HepG2 (cell line): Measurements from ENCODE around the gene DNASE2B. TPM values are rescaled to one million over a fixed set of nuclear protein-coding genes. Genes with fewer than 3 reads are reported as not detected.

Experiments
- ATAC-seq: fragments of 200-7000 bp; cut with Tn5 transposase; 3 replicates; pipeline ENCODE4 v1.9.1; 2020; ENCODE audit warnings: mild to moderate bottlenecking, moderate library complexity
- BruUV-seq: library from RNA; stranded (reverse); fragments of 400-500 nt; replicated peaks from 2 replicates; lab custom pipeline; 2021; lab: Mats Ljungman, UMichigan
- CTCF ChIA-PET: fragments of 300-600 bp; formaldehyde crosslinking; extraction: SDS; loops from one replicate; lab custom pipeline; 2021; ENCODE audit warnings: low total read pairs, inconsistent platforms, low intra/inter-chr PET ratio; lab: Yijun Ruan, JAX
- POLR2A ChIA-PET: fragments of 350-600 bp; sonication (Branson Sonifier 250); formaldehyde crosslinking; loops from one replicate; lab custom pipeline; 2020; ENCODE audit warnings: antibody characterized with exemption, inconsistent platforms; lab: Yijun Ruan, JAX
- DNase-seq: peaks from one replicate; pipeline ENCODE4 v3.0.0-alpha.2; 2015; ENCODE audit warnings: low spot score
- FAIRE-seq: peaks from 3 replicates; lab custom pipeline; 2011; peaks lifted over from hg19 to GRCh38; lab: Jason Lieb, UNC
- H2AFZ ChIP-seq: one replicate; pipeline ENCODE4 v1.6.1; 2011; ENCODE audit warnings: low read length, inconsistent platforms
- H3K27ac ChIP-seq: fragments of 300-600 bp; 3 replicates; pipeline ENCODE4 v1.8.0; 2011; ENCODE audit warnings: mixed run types, mild to moderate bottlenecking, mixed read lengths, low read length, inconsistent platforms; ENCODE audit not compliant: insufficient read depth; ENCODE audit errors: extremely low read length
- H3K27me3 ChIP-seq, 2 experiments: fragments of 200-600 bp in 1 of 2; 2 replicates in 1 of 2; 3 replicates in 1 of 2; pipeline versions ENCODE4 v1.6.0 to v1.8.0; 2011; ENCODE audit warnings: low read length in 2 of 2, mild to moderate bottlenecking in 2 of 2, moderate library complexity in 2 of 2, inconsistent platforms in 1 of 2; ENCODE audit not compliant: insufficient read depth in 2 of 2, control insufficient read depth in 1 of 2
- H3K36me3 ChIP-seq, 2 experiments: fragments of 200-600 bp in 1 of 2; replicated peaks in 1 of 2; 2 replicates in 1 of 2; 3 replicates in 1 of 2; pipeline versions ENCODE4 v1.5.1 to v1.8.0; 2011; ENCODE audit warnings: low read length in 2 of 2, inconsistent platforms in 1 of 2; ENCODE audit not compliant: insufficient read depth in 2 of 2, control insufficient read depth in 1 of 2
- H3K4me1 ChIP-seq: 2 replicates; pipeline ENCODE4 v1.5.1; 2012; ENCODE audit warnings: low read length, inconsistent platforms; ENCODE audit not compliant: insufficient read depth
- H3K4me2 ChIP-seq: 2 replicates; pipeline ENCODE4 v1.6.0; 2011; ENCODE audit warnings: low read depth, low read length, inconsistent platforms
- H3K4me3 ChIP-seq, 3 experiments: fragments of 200-600 bp in 1 of 3; sonication (generic), shearing (Covaris generic) in 1 of 3; replicated peaks in 1 of 3; 2 replicates each; pipeline ENCODE4 v1.5.1; 2011 to 2016; ENCODE audit warnings: low read length in 3 of 3, inconsistent platforms in 2 of 3, low read depth in 2 of 3, mild to moderate bottlenecking in 2 of 3, control low read depth in 1 of 3, mixed read lengths in 1 of 3; ENCODE audit not compliant: insufficient read depth in 1 of 3
- H3K79me2 ChIP-seq: one replicate; pipeline ENCODE4 v1.6.1; 2011; ENCODE audit warnings: low read length, inconsistent platforms; ENCODE audit not compliant: insufficient read depth
- H3K9ac ChIP-seq: 2 replicates; pipeline ENCODE4 v1.6.0; 2011; ENCODE audit warnings: mild to moderate bottlenecking, low read depth, low read length, inconsistent platforms; ENCODE audit not compliant: insufficient read depth
- H3K9me3 ChIP-seq: 2 replicates; pipeline ENCODE4 v1.5.1; 2012; ENCODE audit warnings: mild to moderate bottlenecking, low read length
- H4K20me1 ChIP-seq: 2 replicates; pipeline ENCODE4 v1.6.0; 2011; ENCODE audit warnings: inconsistent platforms, mild to moderate bottlenecking, low read length, moderate library complexity; ENCODE audit not compliant: insufficient read depth
- CREBL2 ChIP-seq: sonication (generic); formaldehyde crosslinking; IDR thresholded peaks from 2 replicates; pipeline ENCODE4 v1.8.1; 2023; ENCODE audit warnings: missing genetic modification reagents, mild to moderate bottlenecking, borderline replicate concordance
- CREM ChIP-seq, 2 experiments: sonication (generic) in 1 of 2; formaldehyde crosslinking in 1 of 2; IDR thresholded peaks; 2 replicates each; pipeline versions ENCODE4 v1.4.0 to v1.6.1; 2016 to 2020; ENCODE audit warnings: antibody characterized with exemption in 1 of 2, mild to moderate bottlenecking in 1 of 2, missing genetic modification reagents in 1 of 2
- ETS1 ChIP-seq: sonication (generic); formaldehyde crosslinking; IDR thresholded peaks from 2 replicates; pipeline ENCODE4 v1.4.0; 2020; ENCODE audit warnings: missing genetic modification reagents
- KDM5A ChIP-seq: fragments of 200-600 bp; sonication (generic); IDR thresholded peaks from 2 replicates; pipeline ENCODE4 v1.7.0; 2018; ENCODE audit warnings: antibody characterized with exemption, mild to moderate bottlenecking, low read length, borderline replicate concordance
- MXD4 ChIP-seq: IDR thresholded peaks from 2 replicates; pipeline ENCODE4 v1.6.1; 2016; ENCODE audit warnings: mild to moderate bottlenecking, missing biosample characterization, missing genetic modification reagents
- SNAI1 ChIP-seq: sonication (generic); formaldehyde crosslinking; IDR thresholded peaks from 2 replicates; pipeline ENCODE4 v1.5.0; 2020; ENCODE audit warnings: mild to moderate bottlenecking, missing genetic modification reagents, borderline replicate concordance
- YEATS2 ChIP-seq: sonication (generic); formaldehyde crosslinking; IDR thresholded peaks from 2 replicates; pipeline ENCODE4 v1.4.0; 2020; ENCODE audit warnings: missing genetic modification reagents, borderline replicate concordance
- ZBTB3 ChIP-seq: sonication (generic); formaldehyde crosslinking; IDR thresholded peaks from 2 replicates; pipeline ENCODE4 v1.4.0; 2020; ENCODE audit warnings: low read depth, mild to moderate bottlenecking, moderate library complexity, missing genetic modification reagents, borderline replicate concordance
- ZBTB37 ChIP-seq: sonication (generic); formaldehyde crosslinking; IDR thresholded peaks from 2 replicates; pipeline ENCODE4 v1.4.0; 2020; ENCODE audit warnings: mild to moderate bottlenecking, missing genetic modification reagents
- ZNF253 ChIP-seq: sonication (generic); formaldehyde crosslinking; IDR thresholded peaks from 2 replicates; pipeline ENCODE4 v1.8.0; 2022; ENCODE audit warnings: mild to moderate bottlenecking, missing genetic modification reagents, borderline replicate concordance
- ZNF274 ChIP-seq: sonication (generic); formaldehyde crosslinking; IDR thresholded peaks from 2 replicates; pipeline ENCODE4 v1.5.1; 2020; ENCODE audit warnings: mild to moderate bottlenecking, missing genetic modification reagents
- ZNF552 ChIP-seq: sonication (generic); formaldehyde crosslinking; IDR thresholded peaks from 2 replicates; pipeline ENCODE4 v1.9.0; 2022; ENCODE audit warnings: missing genetic modification reagents, mild to moderate bottlenecking, borderline replicate concordance
- ZNF562 ChIP-seq: sonication (generic); formaldehyde crosslinking; IDR thresholded peaks from 2 replicates; pipeline ENCODE4 v1.8.0; 2022; ENCODE audit warnings: missing genetic modification reagents, borderline replicate concordance
- ZNF572 ChIP-seq: sonication (generic); formaldehyde crosslinking; IDR thresholded peaks from 2 replicates; pipeline ENCODE4 v1.5.1; 2020; ENCODE audit warnings: mild to moderate bottlenecking, missing genetic modification reagents
- ZNF589 ChIP-seq: sonication (generic); formaldehyde crosslinking; conservative IDR thresholded peaks from 2 replicates; pipeline ENCODE4 v1.8.0; 2022; ENCODE audit warnings: mild to moderate bottlenecking, moderate library complexity, missing genetic modification reagents
- ZNF788 ChIP-seq: sonication (generic); formaldehyde crosslinking; IDR thresholded peaks from 2 replicates; pipeline ENCODE4 v1.5.0; 2020; ENCODE audit warnings: mild to moderate bottlenecking, missing genetic modification reagents, borderline replicate concordance
- ZNF83 ChIP-seq: sonication (generic); formaldehyde crosslinking; IDR thresholded peaks from 2 replicates; pipeline ENCODE4 v1.4.0; 2020; ENCODE audit warnings: missing genetic modification reagents, mild to moderate bottlenecking, borderline replicate concordance
- ZNF850 ChIP-seq: sonication (generic); formaldehyde crosslinking; conservative IDR thresholded peaks from 2 replicates; pipeline ENCODE4 v1.9.0; 2021; ENCODE audit warnings: mild to moderate bottlenecking, missing genetic modification reagents
- WGBS: methylation state at CpG from one replicate; pipeline ENCODE4 v1.1.6; 2017; ENCODE audit warnings: low lambda C conversion rate; 5-methylcytosine and 5-hydroxymethylcytosine counted together
- in situ Hi-C: cut with HindIII; loops from 2 replicates; pipeline ENCODE4 v1.10.0; 2017; ENCODE audit warnings: low pct_unique_long_range_greater_than_20kb; ENCODE audit not compliant: extremely low pct_ligation_motif_present
- intact Hi-C: fragments of 100-400 bp; cut with micrococcal nuclease; formaldehyde crosslinking; loops from one replicate; pipeline ENCODE4 v1.10.0; 2022; ENCODE audit not compliant: unreplicated experiment
- polyA plus RNA-seq, 8 experiments: library from polyadenylated mRNA; depleted of rRNA in 3 of 8; stranded (reverse) in 7 of 8; unstranded in 1 of 8; fragments of >200 nt; fragmentation: Illumina TruSeq in 4 of 8; extraction: Trizol in 4 of 8; gene quantifications; 2 replicates each; pipeline versions ENCODE4 v1.2.1 to v1.2.3, GENCODE V29; 2011 to 2016; ENCODE audit warnings: low read depth in 4 of 8, missing spikeins in 1 of 8, mixed read lengths in 1 of 8; ENCODE audit not compliant: insufficient read depth in 1 of 8
- total RNA-seq, 5 experiments: library from RNA; depleted of rRNA; stranded (reverse); fragments of >200 nt; fragmentation: Illumina TruSeq; extraction: Trizol; gene quantifications; 2 replicates each; pipeline ENCODE4 v1.2.3, GENCODE V29; 2016; ENCODE audit warnings: low read depth in 1 of 5

Gene DNASE2B
- total and polyA plus RNA-seq, 2 of the 13 experiments (the other 11 are each of a cell fraction or from before 2014, with no cell fraction given), result not detected

- no peak for TF ChIP-seq ZBTB37 (CRISPR knock-in tag)
Observed at GRCh38 chr1:84370831-84371394, 27.4 kb upstream of the DNASE2B start (continued).

- Histone ChIP-seq H3K27me3 (no peaks in the 10 kb centered on the region; a peak in 1 of 5 replicates), H3K4me2 (no peak overlapping the region), H2AFZ (no peak overlapping the region), H3K36me3 (no peaks in the 10 kb centered on the region), H3K27ac (no peak overlapping the region), H3K79me2 (no peaks in the 10 kb centered on the region), H3K9me3 (no peaks in the 10 kb centered on the region), H4K20me1 (no peaks in the 10 kb centered on the region), H3K4me3 (no peak overlapping the region), H3K4me1 (no peaks in the 10 kb centered on the region), H3K9ac (no peak overlapping the region)
- ChIA-PET CTCF (no interaction called here), POLR2A (no interaction called here)
- WGBS, result 0% methylated on average over 2 of the region's 2 CpGs
- no TSS peak for BruUV-seq
- intact Hi-C loops, result no loop called here
- ATAC-seq, result no peak
- FAIRE-seq, result no peak
- DNase-seq, result no peak
- in situ Hi-C loops, result no loop called here
- TF ChIP-seq ETS1 (CRISPR knock-in tag), result no peak
- no peak for TF ChIP-seq YEATS2 (CRISPR knock-in tag)
- TF ChIP-seq CREM (IDR thresholded peaks at IDR 0.05), result no peak
- no peak for TF ChIP-seq CREM (CRISPR knock-in tag; IDR thresholded peaks at IDR 0.05)
- TF ChIP-seq SNAI1 (CRISPR knock-in tag), result no peak
- no peak for TF ChIP-seq ZNF562
- TF ChIP-seq ZNF83 (CRISPR knock-in tag), result no peak
- TF ChIP-seq ZNF572 (CRISPR knock-in tag), result no peak
- no peak for TF ChIP-seq KDM5A
- TF ChIP-seq ZNF589 (CRISPR knock-in tag), result no peak
- no peak for TF ChIP-seq ZNF253 (CRISPR knock-in tag)
- no peak for TF ChIP-seq MXD4 (CRISPR knock-in tag)
- TF ChIP-seq CREBL2 (CRISPR knock-in tag), result no peak
- no peak for TF ChIP-seq ZBTB3
- TF ChIP-seq ZNF850 (CRISPR knock-in tag), result no peak
- no peak for TF ChIP-seq ZNF552
- TF ChIP-seq ZNF788 (CRISPR knock-in tag), result no peak
- no peak for TF ChIP-seq ZNF274 (CRISPR knock-in tag)
Observed at GRCh38 chr1:84373436-84374141, 24.7 kb upstream of the DNASE2B start.
